GM12874 (cell line): ENCODE measurements around the gene ULK1.

ENCODE experiments used
- CTCF ChIP-seq: IDR thresholded peaks from 2 replicates; pipeline ENCODE4 v1.5.1; 2011; ENCODE audit warnings: low read depth, mild to moderate bottlenecking, control low read depth, low read length, moderate library complexity; ENCODE audit not compliant: insufficient read depth

ULK1 gene

GRCh38 chr12:131920157-131920508, 25.7 kb downstream of the ULK1 start:
- TF ChIP-seq CTCF, result no peak

GRCh38 chr12:131920902-131921840, 26.7 kb downstream of the ULK1 start:
- TF ChIP-seq CTCF, result no peak

- no peak for TF ChIP-seq CTCF
Observed at GRCh38 chr12:131921866-131922769, 27.7 kb downstream of the ULK1 start.

- no peak for TF ChIP-seq CTCF
Observed at GRCh38 chr12:131922772-131923171, 28.4 kb downstream of the ULK1 start.

GRCh38 chr12:131923260-131923659, 28.8 kb downstream of the ULK1 start:
- TF ChIP-seq CTCF, result no peak

- no peak for TF ChIP-seq CTCF
Observed at GRCh38 chr12:131927110-131928079, 33.0 kb downstream of the ULK1 start.
